ENCODE data around the gene PARD3.

The PARD3 gene

GRCh38 chr10:34816085-34816496, 995 bp upstream of the PARD3 start:
- Histone ChIP-seq H3F3A (ENCODE audit: control insufficient read depth, insufficient read depth) (no peaks in the 10 kb centered on the region), H3K27me3 (ENCODE audit: control insufficient read depth, low read length) (no peaks in the 10 kb centered on the region), H3K4me2 (ENCODE audit: low read length) (no peak overlapping the region), H4K20me1 (ENCODE audit: control insufficient read depth, insufficient read depth, low read depth, low read length) (no peaks in the 10 kb centered on the region), H3K36me3 (ENCODE audit: control insufficient read depth, low read length) (no peaks in the 10 kb centered on the region), H3K4me3 (ENCODE audit: low read length) (no peak overlapping the region), H3K9me3 (ENCODE audit: control insufficient read depth, insufficient read depth, low read length) (no peaks in the 10 kb centered on the region), H3K79me2 (ENCODE audit: control insufficient read depth, low read length) (no peaks in the 10 kb centered on the region), H3K4me1 (ENCODE audit: control insufficient read depth, low read length) (no peaks in the 10 kb centered on the region), H3K9me2 (replicated peaks; ENCODE audit: control insufficient read depth, low read length) (no peaks in the 10 kb centered on the region), H3K27ac (ENCODE audit: low read depth, low read length) (no peak overlapping the region)
- TF ChIP-seq, protein P1, sequence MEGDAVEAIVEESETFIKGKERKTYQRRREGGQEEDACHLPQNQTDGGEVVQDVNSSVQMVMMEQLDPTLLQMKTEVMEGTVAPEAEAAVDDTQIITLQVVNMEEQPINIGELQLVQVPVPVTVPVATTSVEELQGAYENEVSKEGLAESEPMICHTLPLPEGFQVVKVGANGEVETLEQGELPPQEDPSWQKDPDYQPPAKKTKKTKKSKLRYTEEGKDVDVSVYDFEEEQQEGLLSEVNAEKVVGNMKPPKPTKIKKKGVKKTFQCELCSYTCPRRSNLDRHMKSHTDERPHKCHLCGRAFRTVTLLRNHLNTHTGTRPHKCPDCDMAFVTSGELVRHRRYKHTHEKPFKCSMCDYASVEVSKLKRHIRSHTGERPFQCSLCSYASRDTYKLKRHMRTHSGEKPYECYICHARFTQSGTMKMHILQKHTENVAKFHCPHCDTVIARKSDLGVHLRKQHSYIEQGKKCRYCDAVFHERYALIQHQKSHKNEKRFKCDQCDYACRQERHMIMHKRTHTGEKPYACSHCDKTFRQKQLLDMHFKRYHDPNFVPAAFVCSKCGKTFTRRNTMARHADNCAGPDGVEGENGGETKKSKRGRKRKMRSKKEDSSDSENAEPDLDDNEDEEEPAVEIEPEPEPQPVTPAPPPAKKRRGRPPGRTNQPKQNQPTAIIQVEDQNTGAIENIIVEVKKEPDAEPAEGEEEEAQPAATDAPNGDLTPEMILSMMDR (IDR thresholded peaks at IDR 0.05; ENCODE audit: low read depth, low read length, poor library complexity, severe bottlenecking): no peak
- TF ChIP-seq EZH2phosphoT487 (IDR thresholded peaks at IDR 0.05; ENCODE audit: borderline replicate concordance, low read length): no peak

DNA sequence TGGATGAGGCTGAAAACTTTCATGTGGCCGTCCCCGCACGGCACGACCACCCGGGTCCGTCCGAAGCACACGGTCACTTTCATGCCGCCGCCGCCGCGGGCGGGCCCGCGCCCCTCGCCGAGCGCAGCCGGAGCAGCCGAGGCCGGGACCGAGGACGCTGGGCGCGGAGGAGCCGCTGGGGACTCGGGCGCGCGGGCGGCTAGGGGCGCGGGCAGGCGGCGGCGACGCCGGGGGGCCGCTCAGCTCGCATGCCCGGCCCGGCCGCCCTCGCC, 247 bp downstream of the PARD3 start:
- Histone ChIP-seq H4K20me1 (ENCODE audit: control insufficient read depth, insufficient read depth, low read depth, low read length) (no peaks in the 10 kb centered on the region), H3K4me3 (ENCODE audit: low read length) (no peak overlapping the region), H3K27ac (ENCODE audit: low read depth, low read length) (no peak overlapping the region)

GRCh38 chr10:34814223-34814912, 728 bp downstream of the PARD3 start:
- Histone ChIP-seq H3K27ac (ENCODE audit: low read depth, low read length) (no peak overlapping the region), H3K4me1 (ENCODE audit: control insufficient read depth, low read length) (no peaks in the 10 kb centered on the region), H3K9me3 (ENCODE audit: control insufficient read depth, insufficient read depth, low read length) (no peaks in the 10 kb centered on the region), H3K4me3 (ENCODE audit: low read length) (no peak overlapping the region), H3F3A (ENCODE audit: control insufficient read depth, insufficient read depth) (no peaks in the 10 kb centered on the region), H3K9me2 (replicated peaks; ENCODE audit: control insufficient read depth, low read length) (no peaks in the 10 kb centered on the region), H4K20me1 (ENCODE audit: control insufficient read depth, insufficient read depth, low read depth, low read length) (no peaks in the 10 kb centered on the region), H3K79me2 (ENCODE audit: control insufficient read depth, low read length) (no peaks in the 10 kb centered on the region), H3K36me3 (ENCODE audit: control insufficient read depth, low read length) (no peaks in the 10 kb centered on the region), H3K27me3 (ENCODE audit: control insufficient read depth, low read length) (peaks cover 3% of the 10 kb centered on the region; the same call in 1 of the 2 replicates), H3K4me2 (ENCODE audit: low read length) (no peak overlapping the region)
- no peak for TF ChIP-seq EZH2phosphoT487 (IDR thresholded peaks at IDR 0.05; ENCODE audit: borderline replicate concordance, low read length)
- TF ChIP-seq, protein P1 (IDR thresholded peaks at IDR 0.05; ENCODE audit: low read depth, low read length, poor library complexity, severe bottlenecking): no peak

More for the DNA sequence above, 247 bp downstream of the PARD3 start:
- no peaks in the 10 kb centered on the region for H3K9me3 ChIP-seq (ENCODE audit: control insufficient read depth, insufficient read depth, low read length)
- TF ChIP-seq EZH2phosphoT487 (IDR thresholded peaks at IDR 0.05; ENCODE audit: borderline replicate concordance, low read length): no peak
- TF ChIP-seq, protein P1 (IDR thresholded peaks at IDR 0.05; ENCODE audit: low read depth, low read length, poor library complexity, severe bottlenecking): no peak
- no peak overlapping the region for H3K4me2 ChIP-seq (ENCODE audit: low read length)
- peaks cover under 1% of the 10 kb centered on the region; the same call in 1 of the 2 replicates for H3K27me3 ChIP-seq (ENCODE audit: control insufficient read depth, low read length)
- no peaks in the 10 kb centered on the region for H3K36me3 ChIP-seq (ENCODE audit: control insufficient read depth, low read length)
- H3K9me2 ChIP-seq (replicated peaks; ENCODE audit: control insufficient read depth, low read length): no peaks in the 10 kb centered on the region
- H3K79me2 ChIP-seq (ENCODE audit: control insufficient read depth, low read length): no peaks in the 10 kb centered on the region
- H3K4me1 ChIP-seq (ENCODE audit: control insufficient read depth, low read length): no peaks in the 10 kb centered on the region
- H3F3A ChIP-seq (ENCODE audit: control insufficient read depth, insufficient read depth): no peaks in the 10 kb centered on the region
